ENCODE measurements around the gene WDR64.

Gene WDR64

GRCh38 chr1:241631674-241632073 lies 20.4 kb upstream of the WDR64 start:
- no peak for DNase-seq (ENCODE audit: low spot score)

- no peak for DNase-seq (ENCODE audit: low spot score)
Observed at GRCh38 chr1:241632987-241633386, 19.1 kb upstream of the WDR64 start.

- DNase-seq (ENCODE audit: low spot score) = no peak
Observed at GRCh38 chr1:241635556-241636152, 16.4 kb upstream of the WDR64 start.

GRCh38 chr1:241636291-241636690 lies 15.8 kb upstream of the WDR64 start:
- DNase-seq (ENCODE audit: low spot score) = no peak

GRCh38 chr1:241637046-241637590 lies 15.0 kb upstream of the WDR64 start:
- DNase-seq (ENCODE audit: low spot score) = no peak

- DNase-seq (ENCODE audit: low spot score) = no peak
Observed at GRCh38 chr1:241637604-241638003, 14.5 kb upstream of the WDR64 start.

GRCh38 chr1:241638099-241638682 lies 13.9 kb upstream of the WDR64 start:
- DNase-seq (ENCODE audit: low spot score) = no peak

GRCh38 chr1:241638909-241639622 lies 13.0 kb upstream of the WDR64 start:
- peak; percentile 30 for DNase-seq (ENCODE audit: low spot score)

GRCh38 chr1:241639623-241640148 lies 12.4 kb upstream of the WDR64 start:
- DNase-seq (ENCODE audit: low spot score) = peak; percentile 18

- DNase-seq (ENCODE audit: low spot score) = peak; percentile 95
Observed at GRCh38 chr1:241640149-241640866, 11.8 kb upstream of the WDR64 start, which contains the start of the genes CHML and OPN3. CHML (minus strand) TSS chr1:241640369; CDS start chr1:241635766, 4,603 bp downstream. OPN3 (minus strand) TSS chr1:241640369; CDS start chr1:241640254, 115 bp downstream.

GRCh38 chr1:241640867-241641622 lies 11.0 kb upstream of the WDR64 start:
- peak; percentile 25 for DNase-seq (ENCODE audit: low spot score)

- DNase-seq (ENCODE audit: low spot score) = no peak
Observed at GRCh38 chr1:241641773-241642592, 10.1 kb upstream of the WDR64 start.

GRCh38 chr1:241642593-241642944 lies 9.5 kb upstream of the WDR64 start:
- DNase-seq (ENCODE audit: low spot score) = no peak

- DNase-seq (ENCODE audit: low spot score) = no peak
Observed at GRCh38 chr1:241644259-241644658, 7.8 kb upstream of the WDR64 start.

- no peak for DNase-seq (ENCODE audit: low spot score)
Observed at GRCh38 chr1:241645199-241645598, 6.9 kb upstream of the WDR64 start.

- DNase-seq (ENCODE audit: low spot score) = no peak
Observed at GRCh38 chr1:241646201-241646600, 5.9 kb upstream of the WDR64 start.

- DNase-seq (ENCODE audit: low spot score) = no peak
Observed at GRCh38 chr1:241647658-241648057, 4.4 kb upstream of the WDR64 start.

GRCh38 chr1:241648159-241648558 lies 3.9 kb upstream of the WDR64 start:
- no peak for DNase-seq (ENCODE audit: low spot score)

GRCh38 chr1:241654019-241654418 lies 1.9 kb downstream of the WDR64 start:
- DNase-seq (ENCODE audit: low spot score) = no peak

- DNase-seq (ENCODE audit: low spot score) = no peak
Observed at GRCh38 chr1:241654641-241655040, 2.6 kb downstream of the WDR64 start.

Measured in germinal center (tissue), 1 donor.